A673 (cell line): Measurements from ENCODE around the gene NPC1. TPM values are rescaled to one million over a fixed set of nuclear protein-coding genes. Genes with fewer than 3 reads are reported as not detected.

ENCODE experiments used
- BruUV-seq: library from RNA; stranded (reverse); fragments of 400-500 nt; replicated peaks from 2 replicates; lab custom pipeline; 2021; lab: Mats Ljungman, UMichigan
- CTCF ChIA-PET: fragments of 300-600 bp; sonication (Branson Sonifier 250); formaldehyde crosslinking; loops from one replicate; lab custom pipeline; 2022; ENCODE audit warnings: antibody characterized with exemption; lab: Charles Lee
- POLR2A ChIA-PET: fragments of 300-600 bp; sonication (Branson Sonifier 250); formaldehyde crosslinking; loops from one replicate; lab custom pipeline; 2022; ENCODE audit warnings: antibody characterized with exemption; ENCODE audit not compliant: low non-redundant PET; lab: Charles Lee
- DNase-seq: peaks from one replicate; pipeline ENCODE4 v3.0.0-alpha.2; 2015; ENCODE audit warnings: low spot score
- H3K27ac ChIP-seq: fragments of 200-600 bp; sonication (generic); 2 replicates; pipeline ENCODE4 v1.5.1; 2016; ENCODE audit warnings: mixed run types, low read depth, mild to moderate bottlenecking, mixed read lengths, antibody characterized with exemption, low read length; ENCODE audit not compliant: poor library complexity, severe bottlenecking
- H3K27me3 ChIP-seq: fragments of 200-600 bp; sonication (generic); replicated peaks from 2 replicates; pipeline ENCODE4 v1.6.1; 2017; ENCODE audit warnings: mixed run types, low read depth, mild to moderate bottlenecking, mixed read lengths, antibody characterized with exemption, low read length; ENCODE audit not compliant: insufficient read depth, poor library complexity
- H3K36me3 ChIP-seq: fragments of 200-600 bp; sonication (generic); 2 replicates; pipeline ENCODE4 v1.6.1; 2016; ENCODE audit warnings: mixed run types, mild to moderate bottlenecking, mixed read lengths, antibody characterized with exemption, low read length; ENCODE audit not compliant: insufficient read depth, poor library complexity, severe bottlenecking
- H3K4me1 ChIP-seq: fragments of 200-600 bp; sonication (generic); 2 replicates; pipeline ENCODE4 v1.6.1; 2017; ENCODE audit warnings: mixed run types, mild to moderate bottlenecking, mixed read lengths, antibody characterized with exemption, low read length; ENCODE audit not compliant: insufficient read depth, poor library complexity, severe bottlenecking
- H3K4me3 ChIP-seq: fragments of 200-600 bp; sonication (generic); 2 replicates; pipeline ENCODE4 v1.5.1; 2016; ENCODE audit warnings: low read depth, mixed run types, mild to moderate bottlenecking, mixed read lengths, low read length; ENCODE audit not compliant: poor library complexity, severe bottlenecking
- H3K9me3 ChIP-seq: fragments of 200-600 bp; sonication (generic); 2 replicates; pipeline ENCODE4 v1.6.1; 2016; ENCODE audit warnings: mixed run types, low read depth, mild to moderate bottlenecking, mixed read lengths, antibody characterized with exemption, low read length; ENCODE audit not compliant: poor library complexity, severe bottlenecking
- CTCF ChIP-seq: fragments of 300-800, 200-600 bp; sonication (generic); conservative IDR thresholded peaks from 2 replicates; pipeline ENCODE4 v1.5.1; 2017; ENCODE audit warnings: low read depth, mild to moderate bottlenecking, antibody characterized with exemption, low read length, moderate library complexity, mixed read lengths
- EZH2 ChIP-seq: fragments of 200-600 bp; sonication (generic); IDR thresholded peaks from 2 replicates; pipeline ENCODE4 v1.6.1; 2017; ENCODE audit warnings: borderline replicate concordance, low read depth, mild to moderate bottlenecking, mixed read lengths, antibody characterized with exemption, low read length; ENCODE audit not compliant: poor library complexity, severe bottlenecking
- intact Hi-C: fragments of 100-400 bp; cut with micrococcal nuclease; formaldehyde crosslinking; loops from one replicate; pipeline ENCODE4 v1.10.0; 2022; ENCODE audit not compliant: unreplicated experiment
- total RNA-seq: library from RNA; stranded (reverse); gene quantifications from 2 replicates; pipeline ENCODE4 v1.2.3, GENCODE V29; 2021

NPC1 gene
- total RNA-seq, 1 experiment from 2014 or later: 53.0 TPM

DNA sequence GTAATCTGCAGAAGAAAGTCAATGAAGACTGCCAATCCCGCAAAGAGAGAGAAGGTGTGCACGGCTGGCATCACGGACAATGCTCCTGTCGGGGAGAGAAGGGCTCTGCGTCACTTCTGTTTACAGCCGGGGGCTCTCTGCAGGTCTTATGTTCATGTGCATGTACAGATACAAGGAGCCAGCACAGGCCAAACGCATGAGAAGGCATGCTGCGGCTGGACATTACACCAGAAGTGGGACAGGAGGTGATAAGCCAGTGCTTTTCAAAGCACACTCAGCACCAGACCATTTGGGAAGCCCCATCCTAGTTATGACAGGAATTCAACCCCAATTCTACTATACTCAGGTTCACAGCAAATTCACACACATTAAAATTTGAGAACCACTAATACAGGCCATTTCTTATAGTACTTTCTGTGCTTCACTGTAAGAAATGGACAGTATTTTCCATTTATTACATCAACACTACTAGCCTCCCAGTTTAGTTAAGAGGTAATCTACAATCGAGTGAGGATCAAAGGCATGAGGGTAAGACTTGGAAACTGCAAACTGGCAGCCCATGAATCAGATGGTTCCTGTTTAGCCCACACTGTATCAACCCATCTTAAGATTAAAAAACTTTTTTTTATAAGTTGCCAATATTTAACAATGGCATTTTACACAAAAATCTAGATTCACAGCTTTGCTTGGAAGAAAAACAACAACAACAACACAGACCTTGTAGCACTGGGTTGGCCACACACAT, 44.8 kb downstream of the NPC1 start:
- no TSS peak for BruUV-seq
- DNase-seq: no peak
- intact Hi-C loops: no loop called here
- H3K27me3 ChIP-seq: no peaks in the 10 kb centered on the region
- no peaks in the 10 kb centered on the region for H3K9me3 ChIP-seq
- no peak overlapping the region for H3K27ac ChIP-seq
- H3K4me1 ChIP-seq: no peaks in the 10 kb centered on the region
- peaks cover 83% of the 10 kb centered on the region for H3K36me3 ChIP-seq
- ChIA-PET POLR2A (no interaction called here), CTCF (no interaction called here)
- TF ChIP-seq CTCF: no peak
- no peak for TF ChIP-seq EZH2
- H3K4me3 ChIP-seq: no peak overlapping the region

- intact Hi-C loops: no loop called here
- TF ChIP-seq EZH2 (no peak), CTCF (no peak)
- Histone ChIP-seq H3K4me3 (no peak overlapping the region), H3K27ac (no peak overlapping the region), H3K4me1 (no peaks in the 10 kb centered on the region), H3K9me3 (no peaks in the 10 kb centered on the region), H3K27me3 (no peaks in the 10 kb centered on the region), H3K36me3 (peaks cover 90% of the 10 kb centered on the region)
- DNase-seq: no peak
- no TSS peak for BruUV-seq
- ChIA-PET POLR2A (no interaction called here), CTCF (no interaction called here)
These were observed 45.4 kb downstream of the NPC1 start for GRCh38 chr18:23540867-23541266.

- POLR2A ChIA-PET: no interaction called here
- peaks cover 98% of the 10 kb centered on the region for H3K36me3 ChIP-seq
These were observed 46.3 kb downstream of the NPC1 start for GRCh38 chr18:23539911-23540525.

More at GRCh38 chr18:23539911-23540525, 46.3 kb downstream of the NPC1 start:
- CTCF ChIA-PET: no interaction called here
- Histone ChIP-seq H3K4me1 (no peaks in the 10 kb centered on the region), H3K4me3 (no peak overlapping the region), H3K27me3 (no peaks in the 10 kb centered on the region), H3K9me3 (no peaks in the 10 kb centered on the region), H3K27ac (no peak overlapping the region)
- DNase-seq: no peak
- no peak for TF ChIP-seq CTCF
- TF ChIP-seq EZH2: no peak
- BruUV-seq: no TSS peak
- intact Hi-C loops: no loop called here
